Glomerular endothelial cell (primary cell): Measurements from ENCODE around the gene OR10H4. TPM values are rescaled to one million over a fixed set of nuclear protein-coding genes. Genes with fewer than 3 reads are reported as not detected.

ENCODE experiments used
- total RNA-seq: library from RNA; depleted of rRNA; stranded (reverse); fragments of >200 nt; gene quantifications from 2 replicates; pipeline ENCODE4 v1.2.3, GENCODE V29; 2015

Gene OR10H4
- total RNA-seq, 1 donor from 2014 or later, result not detected

Other genes starting within 250 kb of the OR10H4 start
- not detected in 2 replicates for gene OR10H2, start 221.0 kb upstream of the OR10H4 start, total RNA-seq
- gene OR10H3, start 211.0 kb upstream of the OR10H4 start, total RNA-seq, result not detected in 2 replicates
- gene OR10H5, start 161.3 kb upstream of the OR10H4 start, total RNA-seq, result not detected in 2 replicates
- not detected in 2 replicates for gene OR10H1, start 133.3 kb upstream of the OR10H4 start, total RNA-seq
- gene CYP4F2, start 50.9 kb upstream of the OR10H4 start, total RNA-seq, result not detected in 2 replicates
- gene CYP4F11, start 14.5 kb upstream of the OR10H4 start, total RNA-seq, result not detected in 2 replicates
- gene TPM4, start 127.5 kb downstream of the OR10H4 start, total RNA-seq, result 810 and 865 TPM in 2 replicates
- gene RAB8A, start 162.9 kb downstream of the OR10H4 start, total RNA-seq, result 67.5 and 78.0 TPM in 2 replicates
- not detected in 2 replicates for gene HSH2D, start 194.7 kb downstream of the OR10H4 start, total RNA-seq
- gene CIB3, start 224.5 kb downstream of the OR10H4 start, total RNA-seq, result not detected in 2 replicates
- gene FAM32A, start 236.4 kb downstream of the OR10H4 start, total RNA-seq, result 108 and 142 TPM in 2 replicates
- 127 and 151 TPM in 2 replicates for gene AP1M1, start 248.9 kb downstream of the OR10H4 start, total RNA-seq